GM19397 (cell line): Measurements from ENCODE around the gene SEMA5A.

Experiments used
- ATAC-seq: cut with Tn5 transposase; IDR thresholded peaks from one replicate; pipeline ENCODE4 v1.9.1; 2021; ENCODE audit warnings: mild to moderate bottlenecking, moderate library complexity; ENCODE audit not compliant: unreplicated experiment

Gene SEMA5A

DNA sequence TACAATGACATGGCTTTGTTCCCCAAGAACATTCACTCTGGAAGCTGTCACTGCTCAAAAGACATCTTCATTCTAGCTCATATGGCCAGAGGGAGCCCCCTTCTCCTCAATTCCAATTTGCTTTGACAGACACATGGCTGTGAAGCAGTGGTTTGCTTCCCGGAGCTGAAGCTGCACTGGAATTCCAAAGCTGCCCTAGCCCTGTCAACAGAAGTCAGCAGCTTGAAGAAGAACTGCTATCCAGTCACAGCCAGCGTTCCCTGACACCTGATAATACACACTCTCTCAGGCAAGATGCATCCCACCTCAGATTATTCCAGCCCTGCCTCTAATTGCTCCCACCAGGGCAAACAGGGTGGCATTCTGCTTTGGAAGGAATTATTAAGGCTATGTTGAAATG is 93.7 kb downstream of the SEMA5A start:
- ATAC-seq = no peak

DNA sequence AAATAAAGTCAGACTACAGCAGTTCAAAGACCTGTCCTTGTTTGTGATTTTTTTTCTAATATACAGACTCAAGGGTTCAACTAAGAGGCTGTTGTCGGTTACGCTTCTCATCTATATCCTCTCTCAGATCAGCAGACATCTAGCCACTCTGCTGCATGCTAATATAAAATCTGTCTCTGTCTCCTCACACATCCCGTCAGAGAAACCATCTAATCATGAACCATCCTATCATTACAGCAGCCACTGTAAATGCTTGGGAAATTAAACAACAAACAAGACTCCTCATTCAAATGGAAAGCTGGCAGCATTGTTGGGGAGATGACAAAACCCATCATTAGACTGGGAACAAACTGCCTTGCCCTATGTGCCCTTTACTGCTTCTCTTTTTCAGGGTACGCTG is 94.8 kb downstream of the SEMA5A start:
- ATAC-seq = no peak

DNA sequence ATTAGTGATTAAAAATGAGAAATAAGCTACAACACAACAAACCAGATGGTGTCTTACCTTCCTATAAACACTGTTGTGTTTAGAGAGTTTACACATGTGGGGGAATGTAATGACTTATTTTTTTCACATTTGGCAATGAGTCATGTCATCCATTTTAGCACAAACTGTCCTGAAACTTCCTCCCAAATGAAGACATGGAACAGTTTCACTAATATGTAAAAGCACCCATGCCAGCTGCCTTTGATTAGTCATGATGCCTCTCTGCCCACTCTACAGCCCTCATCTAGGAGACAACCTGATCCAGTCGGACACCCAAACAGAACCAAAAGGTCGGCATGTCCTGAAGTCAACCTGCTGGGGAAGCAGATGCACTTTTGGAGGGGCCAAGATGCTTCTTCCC is 98.2 kb downstream of the SEMA5A start:
- no peak for ATAC-seq

DNA sequence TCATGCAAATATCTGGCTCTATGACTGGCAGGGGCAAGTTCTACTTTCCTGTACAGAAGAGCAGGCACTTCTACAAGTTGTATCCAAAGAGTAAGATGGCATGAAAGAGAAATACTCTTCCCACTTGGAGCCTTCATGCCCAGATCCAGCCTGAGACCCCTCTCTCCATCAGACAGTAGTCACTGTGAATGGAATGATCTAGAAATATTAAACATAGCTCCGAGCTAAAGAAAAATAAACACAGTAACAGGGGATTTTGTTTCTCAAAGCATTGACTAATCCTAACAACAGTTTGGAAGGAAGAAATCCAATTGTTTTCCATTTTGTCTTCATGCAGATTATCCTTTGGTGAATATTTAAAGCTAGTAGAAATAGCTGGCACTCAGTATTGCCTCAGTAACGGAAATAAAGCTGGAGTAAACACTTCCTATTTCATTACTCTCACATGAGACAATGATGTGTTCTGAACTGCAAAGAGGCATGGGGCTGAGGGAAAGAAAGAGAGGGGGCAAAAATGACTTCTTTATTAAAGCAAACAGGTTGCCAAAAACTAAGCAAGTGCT is 100.0 kb downstream of the SEMA5A start:
- no peak for ATAC-seq

DNA sequence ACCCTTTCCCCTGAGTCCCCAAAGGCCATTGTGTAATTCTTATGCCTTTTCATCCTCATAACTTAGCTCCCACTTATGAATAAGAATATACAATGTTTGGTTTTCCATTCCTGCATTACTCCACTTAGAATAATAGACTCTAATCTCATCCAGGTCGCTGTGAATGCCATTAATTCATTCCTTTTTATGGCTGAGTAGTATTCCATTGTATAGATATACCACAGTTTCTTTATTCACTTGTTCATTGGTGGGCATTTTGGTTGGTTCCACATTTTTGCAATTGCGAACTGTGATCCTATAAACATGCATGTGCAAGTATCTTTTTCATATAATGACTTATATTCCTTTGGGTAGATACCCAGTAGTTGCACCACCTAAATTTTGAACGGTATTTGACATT is 101.5 kb downstream of the SEMA5A start:
- ATAC-seq = no peak

DNA sequence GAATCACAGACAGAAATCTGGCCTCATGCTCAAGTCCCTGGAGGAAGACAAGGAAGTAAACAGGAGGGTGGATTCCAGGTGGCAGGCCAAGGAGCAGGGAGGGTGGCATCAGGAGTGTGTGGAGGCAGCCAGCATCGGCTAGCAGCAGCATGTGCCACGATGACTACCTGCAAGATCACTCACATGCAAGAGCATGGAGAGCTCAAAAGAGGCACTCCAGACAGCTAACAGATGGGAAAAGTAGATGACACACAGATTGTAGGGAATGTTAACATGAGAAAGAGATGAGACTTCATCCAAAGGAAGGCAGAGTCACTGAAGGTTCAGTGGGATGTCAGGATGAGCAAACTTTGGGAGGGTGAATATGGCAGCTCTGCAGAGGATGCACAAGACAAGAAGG is 104.3 kb downstream of the SEMA5A start:
- ATAC-seq = no peak

GRCh38 chr5:9440517-9440916 is 105.4 kb downstream of the SEMA5A start:
- ATAC-seq = no peak

DNA sequence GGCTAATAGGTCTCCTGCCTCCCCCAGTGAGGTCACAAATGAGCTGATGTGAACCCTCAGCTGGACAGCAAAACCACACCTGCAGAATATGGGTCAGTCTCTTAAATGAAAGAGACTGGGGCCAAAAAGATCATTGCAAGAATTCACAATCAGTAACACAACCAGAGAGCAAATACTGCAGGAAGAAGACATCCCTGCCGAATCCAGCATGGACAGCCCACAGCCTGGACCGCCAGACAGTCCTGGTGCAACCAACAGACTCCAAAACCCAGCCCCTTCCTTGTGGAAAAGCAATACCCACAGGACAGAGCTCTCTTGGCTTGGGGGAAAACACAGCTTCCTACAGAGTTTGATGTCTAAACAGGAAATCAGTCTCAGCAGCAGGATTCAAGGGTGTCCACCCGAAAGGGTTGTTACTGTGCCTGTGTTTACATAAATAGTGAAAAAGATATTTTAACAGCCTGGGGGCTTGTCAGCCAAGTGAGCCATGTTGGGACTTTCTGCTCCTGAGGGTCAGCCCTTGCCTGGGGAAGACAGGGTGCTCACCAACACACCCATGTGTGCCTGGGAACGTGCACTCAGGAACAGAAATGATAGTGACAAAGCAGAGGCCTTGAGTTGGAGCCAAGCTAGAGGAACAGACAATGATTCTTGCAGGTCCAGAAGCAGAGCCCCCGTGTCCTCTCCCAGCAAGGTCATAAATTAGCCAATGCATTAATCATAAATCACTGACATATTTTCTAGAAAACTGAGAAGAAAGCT is 106.2 kb downstream of the SEMA5A start:
- no peak for ATAC-seq

DNA sequence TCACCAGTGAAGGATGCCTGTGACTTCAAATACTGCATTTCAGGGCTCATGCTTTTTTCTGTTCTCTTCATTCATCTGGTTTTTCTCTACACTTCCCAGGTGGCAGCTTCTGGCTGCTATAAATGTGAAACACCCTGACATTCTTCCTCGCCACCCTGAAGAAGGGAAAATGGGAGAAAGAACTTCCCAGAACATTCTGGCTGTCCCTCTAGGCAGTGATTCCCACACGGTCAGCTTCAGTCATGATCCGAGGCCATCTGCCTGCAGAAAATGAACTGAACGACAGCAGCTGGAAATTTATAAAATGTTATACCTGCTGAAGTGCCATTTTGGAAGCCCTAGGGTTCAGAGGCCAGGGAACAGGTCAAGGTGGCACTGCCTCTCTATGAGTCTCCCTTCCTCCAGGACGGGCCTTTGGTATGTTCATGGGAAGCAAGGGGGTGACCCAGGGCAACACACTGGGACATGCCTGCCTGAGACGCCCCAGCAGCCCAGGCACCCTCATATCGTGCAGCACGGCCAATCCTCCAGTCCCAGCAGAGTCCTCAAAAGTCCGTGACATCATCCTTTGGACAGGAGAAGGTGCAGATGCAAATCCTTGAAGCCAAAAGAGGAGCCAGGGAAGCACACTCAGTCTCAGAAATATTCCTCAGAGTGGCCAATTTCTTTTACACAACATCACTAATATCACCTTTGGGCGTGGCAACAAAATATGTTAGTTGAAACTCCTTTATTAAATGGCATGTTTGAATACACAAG is 107.1 kb downstream of the SEMA5A start:
- ATAC-seq = no peak

DNA sequence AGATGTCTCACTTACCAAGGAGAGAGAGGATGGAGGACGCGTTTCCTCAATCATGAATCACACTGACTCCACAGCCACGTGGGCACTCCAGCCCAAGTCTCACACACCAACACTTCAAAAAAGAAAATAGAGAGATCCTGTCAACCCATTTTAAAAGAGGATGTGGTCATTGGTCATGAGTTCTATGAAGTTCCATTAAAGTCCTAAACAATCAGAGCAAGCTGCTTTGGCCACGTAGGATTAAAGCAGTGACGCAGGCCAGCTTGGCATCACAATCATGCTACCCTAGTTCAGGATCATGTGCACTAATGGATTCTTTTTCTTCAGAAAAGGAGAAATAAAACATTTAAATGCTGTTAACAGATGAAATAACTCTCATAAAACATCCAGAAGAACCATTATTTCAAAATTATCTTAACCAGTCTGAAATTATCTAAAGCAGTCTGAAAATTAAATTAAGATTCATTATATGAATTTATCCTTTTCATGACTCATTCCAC is 108.1 kb downstream of the SEMA5A start:
- no peak for ATAC-seq

- no peak for ATAC-seq
These were observed 114.2 kb downstream of the SEMA5A start for GRCh38 chr5:9431496-9432258.

DNA sequence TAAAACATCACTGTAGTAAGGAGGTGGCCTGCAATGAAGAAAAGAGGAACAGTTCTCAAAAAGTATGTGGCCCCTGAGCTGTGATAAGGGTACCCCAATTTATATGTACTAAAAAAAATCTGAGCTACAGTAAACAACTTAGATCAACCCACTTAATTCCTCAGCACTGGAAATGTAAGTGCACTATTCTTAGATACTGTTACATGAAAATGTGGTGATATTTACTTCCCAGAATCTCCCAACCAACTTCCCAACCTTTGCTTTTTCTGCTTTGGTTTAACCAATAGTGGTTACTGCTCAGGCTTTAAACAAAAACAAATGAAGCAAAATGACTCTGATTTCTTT is 114.8 kb downstream of the SEMA5A start:
- no peak for ATAC-seq

GRCh38 chr5:9430306-9430705 is 115.6 kb downstream of the SEMA5A start:
- ATAC-seq = no peak

DNA sequence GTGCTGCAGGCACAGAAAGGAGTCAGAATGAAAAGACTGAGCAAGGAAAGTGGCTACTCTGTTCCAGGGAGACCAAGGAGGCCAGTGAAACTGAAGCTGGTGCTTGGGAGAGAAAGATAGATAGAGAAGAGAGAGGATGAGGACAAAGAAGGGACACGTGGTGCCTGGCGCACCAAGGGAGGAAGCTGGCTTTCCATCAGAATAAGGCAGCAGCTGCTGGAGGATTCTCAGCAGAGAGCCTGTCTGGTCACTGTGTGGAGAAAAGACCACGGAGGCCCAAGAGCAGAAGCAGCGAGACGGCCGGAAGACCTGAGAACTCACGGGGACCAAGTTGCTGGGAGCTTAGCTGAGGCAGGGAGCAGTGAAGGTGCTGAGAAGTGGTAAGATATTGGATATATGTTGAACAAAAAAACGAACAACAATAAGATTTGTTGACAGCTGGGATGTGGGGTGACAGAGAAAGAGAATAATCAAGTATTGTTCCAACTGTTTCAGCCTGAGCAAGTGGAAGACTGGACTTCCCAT is 116.1 kb downstream of the SEMA5A start:
- ATAC-seq = no peak

- ATAC-seq = no peak
These were observed 117.6 kb downstream of the SEMA5A start for GRCh38 chr5:9428272-9428671.

DNA sequence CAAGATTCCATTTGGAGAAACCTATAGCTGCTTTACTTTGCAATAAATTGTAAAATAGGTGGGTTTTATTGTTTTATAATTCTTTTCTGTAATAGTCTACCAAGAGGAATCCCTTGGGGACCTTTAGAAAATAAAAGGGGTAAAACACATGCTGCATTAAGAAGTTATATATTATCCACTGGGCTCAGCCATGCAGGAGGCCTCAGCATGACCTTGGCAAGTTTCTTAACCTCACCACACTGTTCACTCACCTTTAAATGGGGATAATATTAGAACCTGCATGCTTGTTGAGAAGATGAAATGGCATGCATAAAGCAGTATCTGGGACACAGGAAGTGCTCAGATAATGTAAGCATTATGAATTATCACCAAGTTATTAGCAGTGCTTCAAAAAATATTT is 120.2 kb downstream of the SEMA5A start:
- ATAC-seq = no peak

DNA sequence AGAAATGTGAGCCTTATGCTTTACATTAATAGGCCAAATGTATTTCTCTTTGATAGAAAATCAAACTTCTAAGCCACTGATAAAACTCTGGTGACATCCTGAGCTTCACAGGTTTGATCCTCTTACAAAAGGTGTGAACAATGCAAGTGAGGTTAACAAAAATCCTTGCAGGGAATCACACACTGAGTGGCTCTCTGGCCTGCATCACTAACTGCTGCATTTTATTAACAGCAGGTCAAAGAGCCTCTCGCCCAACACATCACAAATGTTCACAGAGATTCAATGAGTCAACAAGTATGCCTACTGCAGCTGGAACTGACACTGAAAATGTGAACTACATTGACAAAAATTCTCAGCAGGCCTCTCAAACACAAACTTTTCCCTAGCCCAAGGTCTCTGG is 122.3 kb downstream of the SEMA5A start:
- ATAC-seq = no peak

GRCh38 chr5:9421884-9422283 is 124.0 kb downstream of the SEMA5A start:
- no peak for ATAC-seq

DNA sequence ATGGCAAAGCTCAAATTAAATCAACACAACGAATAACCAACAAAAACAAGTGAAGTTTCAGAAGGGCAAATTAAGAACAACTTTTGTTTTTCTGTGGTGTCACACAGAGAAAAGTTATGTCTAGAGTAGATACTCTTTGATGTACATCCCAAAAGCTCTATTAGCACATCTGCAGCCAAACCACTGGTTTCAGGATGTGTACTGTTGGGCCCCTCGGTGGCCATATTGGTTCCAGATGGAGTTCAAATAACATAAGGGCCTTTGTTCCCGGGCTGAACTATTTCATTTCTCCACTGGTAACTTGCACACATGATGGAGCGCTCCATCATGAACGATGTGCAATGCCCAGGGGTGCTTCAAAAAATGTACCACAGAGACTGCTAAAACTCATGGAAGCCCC is 126.1 kb downstream of the SEMA5A start:
- ATAC-seq = no peak

DNA sequence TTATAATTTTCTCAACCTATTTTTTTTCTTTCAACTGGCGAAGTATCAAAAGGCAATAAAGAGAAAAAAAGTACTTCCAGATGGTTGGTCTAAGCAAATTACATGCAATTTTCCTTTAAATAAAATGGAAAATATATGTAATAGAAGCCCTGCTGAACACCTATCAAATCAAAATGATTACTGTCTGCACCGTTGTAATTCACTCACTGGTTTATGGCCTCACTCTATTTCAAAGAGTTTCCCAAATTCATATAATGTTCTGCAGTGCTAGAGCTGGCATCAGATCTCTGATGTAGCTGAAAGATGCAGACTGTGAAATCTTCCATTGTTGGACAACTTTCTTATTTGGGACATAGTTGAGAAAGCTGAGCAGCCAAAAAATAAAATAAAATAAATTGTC is 130.3 kb downstream of the SEMA5A start:
- ATAC-seq = no peak

DNA sequence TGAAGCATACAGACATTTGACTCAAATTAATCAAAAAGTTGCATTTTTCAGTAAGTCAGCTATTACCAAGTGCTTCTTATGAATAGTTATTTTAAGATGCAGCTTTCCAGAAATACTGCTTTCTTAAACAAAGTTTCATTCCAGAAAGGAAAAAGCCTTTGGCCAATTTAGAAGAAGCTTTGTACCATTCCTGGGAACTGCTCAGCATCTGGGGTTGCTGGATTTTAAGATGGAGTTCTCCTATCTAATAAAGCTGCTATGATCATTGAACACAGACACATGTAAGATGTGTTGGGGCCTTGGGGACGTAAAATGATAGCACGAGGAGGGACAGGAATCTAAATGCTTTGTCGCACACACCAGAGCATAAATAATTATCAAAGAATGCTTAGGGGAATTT is 130.8 kb downstream of the SEMA5A start:
- ATAC-seq = no peak
